ES-I3 (cell line): ENCODE measurements around the gene CD164.
"Not testable (repeated sequence)": the region's sequence is repeated elsewhere in the genome, so short reads cannot be mapped to it uniquely, and the experiment has no call there.

Experiments used
- H3K36me3 ChIP-seq: 2 replicates; pipeline ENCODE4 v1.6.1; 2013; ENCODE audit warnings: mild to moderate bottlenecking, low read length, control low read depth, moderate library complexity; ENCODE audit not compliant: insufficient read depth
- H3K4me1 ChIP-seq: 2 replicates; pipeline ENCODE4 v1.6.1; 2013; ENCODE audit warnings: mild to moderate bottlenecking, control low read depth, low read length; ENCODE audit not compliant: insufficient read depth
- H3K9ac ChIP-seq: 2 replicates; pipeline ENCODE4 v1.6.1; 2013; ENCODE audit warnings: low read depth, mild to moderate bottlenecking, low read length, moderate library complexity
- H3K9me3 ChIP-seq: 2 replicates; pipeline ENCODE4 v1.6.1; 2013; ENCODE audit warnings: mild to moderate bottlenecking, low read length, moderate library complexity; ENCODE audit not compliant: control insufficient read depth, insufficient read depth

Gene CD164

GRCh38 chr6:109364382-109365078, 17.7 kb downstream of the CD164 start:
- peaks cover 28% of the 10 kb centered on the region for H3K36me3 ChIP-seq
- H3K4me1 ChIP-seq, H3K9ac ChIP-seq, H3K9me3 ChIP-seq: not testable (repeated sequence)

GRCh38 chr6:109363753-109364152, 18.5 kb downstream of the CD164 start:
- H3K36me3 ChIP-seq: peaks cover 23% of the 10 kb centered on the region
- peaks cover 7% of the 10 kb centered on the region; the same call in 1 of the 2 replicates for H3K9me3 ChIP-seq
- H3K9ac ChIP-seq: no peak overlapping the region
- H3K4me1 ChIP-seq: no peaks in the 10 kb centered on the region

GRCh38 chr6:109362102-109362884, 20.0 kb downstream of the CD164 start:
- H3K9me3 ChIP-seq: peaks cover 11% of the 10 kb centered on the region; the same call in 1 of the 2 replicates
- peaks cover 26% of the 10 kb centered on the region for H3K36me3 ChIP-seq
- H3K4me1 ChIP-seq: no peaks in the 10 kb centered on the region
- no peak overlapping the region for H3K9ac ChIP-seq

DNA sequence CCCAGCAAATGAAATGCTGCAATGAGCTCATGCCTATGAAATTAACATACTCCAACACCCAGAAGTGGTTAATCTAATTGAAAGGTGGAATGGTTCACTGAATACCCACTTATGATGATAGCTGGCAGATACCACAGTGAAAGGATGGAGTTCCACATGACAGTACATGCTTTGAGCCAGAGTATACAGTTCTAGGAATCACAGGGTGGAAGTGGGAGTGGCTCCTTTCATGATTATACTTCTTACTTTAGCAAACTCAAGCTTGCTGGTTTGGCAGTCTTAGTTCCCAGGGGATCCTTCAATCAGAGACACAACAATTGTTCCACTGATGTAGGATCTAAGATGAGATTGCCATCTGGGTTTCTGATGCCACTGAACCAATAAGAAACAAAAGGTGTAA, 21.5 kb downstream of the CD164 start:
- peaks cover 23% of the 10 kb centered on the region for H3K9me3 ChIP-seq
- no peaks in the 10 kb centered on the region for H3K4me1 ChIP-seq
- no peak overlapping the region for H3K9ac ChIP-seq
- H3K36me3 ChIP-seq: peaks cover 22% of the 10 kb centered on the region

- Histone ChIP-seq H3K4me1 (no peaks in the 10 kb centered on the region), H3K9ac (no peak overlapping the region), H3K9me3 (peaks cover 23% of the 10 kb centered on the region), H3K36me3 (peaks cover 22% of the 10 kb centered on the region)
Measured at GRCh38 chr6:109360281-109360680, 22.0 kb downstream of the CD164 start.

GRCh38 chr6:109359248-109359647, 23.0 kb downstream of the CD164 start:
- H3K4me1 ChIP-seq: no peaks in the 10 kb centered on the region
- H3K9ac ChIP-seq: no peak overlapping the region
- peaks cover 23% of the 10 kb centered on the region for H3K9me3 ChIP-seq
- H3K36me3 ChIP-seq: peaks cover 22% of the 10 kb centered on the region

DNA sequence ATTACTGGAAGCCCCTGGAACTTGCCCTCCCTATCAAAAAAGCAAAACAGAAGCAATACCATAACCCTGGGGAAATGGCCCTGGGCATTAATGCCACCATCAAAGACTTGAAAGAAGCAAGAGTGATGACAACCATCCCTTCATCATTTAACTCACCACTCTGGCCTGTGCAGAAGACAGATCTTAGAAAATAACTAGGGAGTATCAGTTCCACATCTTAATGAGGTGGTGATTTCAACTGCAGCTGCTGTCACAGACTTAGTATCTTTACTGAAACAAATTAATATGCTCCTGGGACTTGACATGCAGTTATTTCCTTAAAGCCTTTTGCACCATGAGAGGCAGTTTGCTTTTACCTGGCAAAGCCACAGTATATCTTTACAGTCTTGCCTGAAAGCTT, 24.1 kb downstream of the CD164 start:
- Histone ChIP-seq H3K9ac (no peak overlapping the region), H3K9me3 (peaks cover 19% of the 10 kb centered on the region), H3K4me1 (no peaks in the 10 kb centered on the region), H3K36me3 (peaks cover 22% of the 10 kb centered on the region)

- Histone ChIP-seq H3K9me3 (peaks cover 16% of the 10 kb centered on the region), H3K36me3 (peaks cover 12% of the 10 kb centered on the region), H3K9ac (no peak overlapping the region), H3K4me1 (no peaks in the 10 kb centered on the region)
Measured at GRCh38 chr6:109356237-109356636, 26.0 kb downstream of the CD164 start.

GRCh38 chr6:109351231-109352130, 30.8 kb downstream of the CD164 start:
- no peak overlapping the region for H3K9ac ChIP-seq

GRCh38 chr6:109349419-109349987, 32.8 kb downstream of the CD164 start:
- Histone ChIP-seq H3K4me1 (no peaks in the 10 kb centered on the region), H3K36me3 (no peaks in the 10 kb centered on the region), H3K9me3 (no peaks in the 10 kb centered on the region), H3K9ac (no peak overlapping the region)

More at GRCh38 chr6:109351231-109352130, 30.8 kb downstream of the CD164 start:
- Histone ChIP-seq H3K36me3 (no peaks in the 10 kb centered on the region; the same call in 1 of the 2 replicates), H3K4me1 (no peaks in the 10 kb centered on the region), H3K9me3 (peaks cover 6% of the 10 kb centered on the region)

- Histone ChIP-seq H3K4me1 (no peaks in the 10 kb centered on the region), H3K9me3 (no peaks in the 10 kb centered on the region), H3K36me3 (no peaks in the 10 kb centered on the region), H3K9ac (no peak overlapping the region)
Measured at GRCh38 chr6:109348226-109348625, 34.0 kb downstream of the CD164 start.

DNA sequence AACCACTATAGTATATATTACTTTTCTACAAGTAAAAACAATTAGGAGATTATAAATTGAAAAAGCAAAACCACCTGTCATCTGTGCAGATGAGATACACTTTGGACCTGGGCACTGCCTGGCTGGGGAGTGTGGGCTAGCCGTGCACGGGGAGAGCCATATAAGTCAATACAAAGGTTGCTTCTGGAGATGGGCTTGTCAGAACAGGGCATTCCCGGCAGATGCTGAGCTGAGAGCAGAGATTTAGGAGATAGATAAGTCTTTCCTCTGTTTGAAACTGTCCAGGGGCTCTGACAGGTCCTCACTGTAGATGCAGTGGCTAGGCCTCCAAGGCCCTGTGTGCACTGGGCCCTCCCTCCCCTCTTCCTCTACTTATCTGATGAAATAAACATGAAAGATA, 34.5 kb downstream of the CD164 start:
- H3K4me1 ChIP-seq: no peaks in the 10 kb centered on the region
- no peaks in the 10 kb centered on the region for H3K9me3 ChIP-seq
- no peak overlapping the region for H3K9ac ChIP-seq
- no peaks in the 10 kb centered on the region for H3K36me3 ChIP-seq

DNA sequence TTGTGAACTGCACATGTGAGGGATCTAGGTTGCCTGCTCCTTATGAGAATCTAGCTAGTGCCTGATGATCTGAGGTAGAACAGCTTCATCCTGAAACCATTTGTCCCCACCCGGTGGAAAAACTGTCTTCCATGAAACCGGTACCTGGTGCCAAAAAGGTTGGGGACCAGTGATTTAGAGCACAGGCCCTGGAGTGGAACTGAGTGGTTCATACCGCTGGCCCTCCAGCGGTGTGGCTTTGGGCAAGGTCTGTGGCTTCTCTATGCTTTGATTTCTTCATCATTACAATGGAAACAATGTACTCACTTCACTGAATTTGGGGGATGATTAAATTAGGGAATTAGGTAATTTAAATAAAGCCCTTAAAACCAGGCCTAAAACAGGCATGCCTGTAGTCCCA, 36.3 kb downstream of the CD164 start:
- Histone ChIP-seq H3K4me1 (no peaks in the 10 kb centered on the region), H3K9ac (no peak overlapping the region)

GRCh38 chr6:109344226-109344625, 38.0 kb downstream of the CD164 start:
- H3K9ac ChIP-seq: no peak overlapping the region
- no peaks in the 10 kb centered on the region for H3K36me3 ChIP-seq
- no peaks in the 10 kb centered on the region for H3K4me1 ChIP-seq
- H3K9me3 ChIP-seq: no peaks in the 10 kb centered on the region

More for the DNA sequence above, 36.3 kb downstream of the CD164 start:
- H3K36me3 ChIP-seq: no peaks in the 10 kb centered on the region
- no peaks in the 10 kb centered on the region for H3K9me3 ChIP-seq
